HepG2 (cell line): ENCODE data around the gene GUCA1A. TPM values are rescaled to one million over a fixed set of nuclear protein-coding genes. Genes with fewer than 3 reads are reported as not detected.

Source experiments
- ATAC-seq: fragments of 200-7000 bp; cut with Tn5 transposase; 3 replicates; pipeline ENCODE4 v1.9.1; 2020; ENCODE audit warnings: mild to moderate bottlenecking, moderate library complexity
- BruUV-seq: library from RNA; stranded (reverse); fragments of 400-500 nt; replicated peaks from 2 replicates; lab custom pipeline; 2021; lab: Mats Ljungman, UMichigan
- CTCF ChIA-PET: fragments of 300-600 bp; formaldehyde crosslinking; extraction: SDS; loops from one replicate; lab custom pipeline; 2021; ENCODE audit warnings: low total read pairs, inconsistent platforms, low intra/inter-chr PET ratio; lab: Yijun Ruan, JAX
- POLR2A ChIA-PET: fragments of 350-600 bp; sonication (Branson Sonifier 250); formaldehyde crosslinking; loops from one replicate; lab custom pipeline; 2020; ENCODE audit warnings: antibody characterized with exemption, inconsistent platforms; lab: Yijun Ruan, JAX
- DNase-seq: peaks from one replicate; pipeline ENCODE4 v3.0.0-alpha.2; 2015; ENCODE audit warnings: low spot score
- FAIRE-seq: peaks from 3 replicates; lab custom pipeline; 2011; peaks lifted over from hg19 to GRCh38; lab: Jason Lieb, UNC
- H2AFZ ChIP-seq: one replicate; pipeline ENCODE4 v1.6.1; 2011; ENCODE audit warnings: low read length, inconsistent platforms
- H3K27ac ChIP-seq: fragments of 300-600 bp; 3 replicates; pipeline ENCODE4 v1.8.0; 2011; ENCODE audit warnings: mixed run types, mild to moderate bottlenecking, mixed read lengths, low read length, inconsistent platforms; ENCODE audit not compliant: insufficient read depth; ENCODE audit errors: extremely low read length
- H3K27me3 ChIP-seq, 2 experiments: fragments of 200-600 bp in 1 of 2; 2 replicates in 1 of 2; 3 replicates in 1 of 2; pipeline versions ENCODE4 v1.6.0 to v1.8.0; 2011; ENCODE audit warnings: low read length in 2 of 2, mild to moderate bottlenecking in 2 of 2, moderate library complexity in 2 of 2, inconsistent platforms in 1 of 2; ENCODE audit not compliant: insufficient read depth in 2 of 2, control insufficient read depth in 1 of 2
- H3K36me3 ChIP-seq, 2 experiments: fragments of 200-600 bp in 1 of 2; replicated peaks in 1 of 2; 2 replicates in 1 of 2; 3 replicates in 1 of 2; pipeline versions ENCODE4 v1.5.1 to v1.8.0; 2011; ENCODE audit warnings: low read length in 2 of 2, inconsistent platforms in 1 of 2; ENCODE audit not compliant: insufficient read depth in 2 of 2, control insufficient read depth in 1 of 2
- H3K4me1 ChIP-seq: 2 replicates; pipeline ENCODE4 v1.5.1; 2012; ENCODE audit warnings: low read length, inconsistent platforms; ENCODE audit not compliant: insufficient read depth
- H3K4me2 ChIP-seq: 2 replicates; pipeline ENCODE4 v1.6.0; 2011; ENCODE audit warnings: low read depth, low read length, inconsistent platforms
- H3K4me3 ChIP-seq, 3 experiments: fragments of 200-600 bp in 1 of 3; sonication (generic), shearing (Covaris generic) in 1 of 3; replicated peaks in 1 of 3; 2 replicates each; pipeline ENCODE4 v1.5.1; 2011 to 2016; ENCODE audit warnings: low read length in 3 of 3, inconsistent platforms in 2 of 3, low read depth in 2 of 3, mild to moderate bottlenecking in 2 of 3, control low read depth in 1 of 3, mixed read lengths in 1 of 3; ENCODE audit not compliant: insufficient read depth in 1 of 3
- H3K79me2 ChIP-seq: one replicate; pipeline ENCODE4 v1.6.1; 2011; ENCODE audit warnings: low read length, inconsistent platforms; ENCODE audit not compliant: insufficient read depth
- H3K9ac ChIP-seq: 2 replicates; pipeline ENCODE4 v1.6.0; 2011; ENCODE audit warnings: mild to moderate bottlenecking, low read depth, low read length, inconsistent platforms; ENCODE audit not compliant: insufficient read depth
- H3K9me3 ChIP-seq: 2 replicates; pipeline ENCODE4 v1.5.1; 2012; ENCODE audit warnings: mild to moderate bottlenecking, low read length
- H4K20me1 ChIP-seq: 2 replicates; pipeline ENCODE4 v1.6.0; 2011; ENCODE audit warnings: inconsistent platforms, mild to moderate bottlenecking, low read length, moderate library complexity; ENCODE audit not compliant: insufficient read depth
- CBX2 ChIP-seq, 2 experiments: fragments of 200-600 bp in 1 of 2; sonication (generic); formaldehyde crosslinking in 1 of 2; IDR thresholded peaks; 2 replicates each; pipeline versions ENCODE4 v1.7.0 to v1.8.1; 2018 to 2022; ENCODE audit warnings: low read depth in 2 of 2, low read length in 1 of 2, mild to moderate bottlenecking in 1 of 2, missing genetic modification reagents in 1 of 2
- CHCHD3 ChIP-seq: sonication (generic); formaldehyde crosslinking; IDR thresholded peaks from 2 replicates; pipeline ENCODE4 v1.8.0; 2022; ENCODE audit warnings: mild to moderate bottlenecking, missing genetic modification reagents, moderate library complexity
- ELF1 ChIP-seq: sonication (generic); formaldehyde crosslinking; IDR thresholded peaks from 2 replicates; pipeline ENCODE4 v1.4.0; 2020; ENCODE audit warnings: missing genetic modification reagents
- ETV6 ChIP-seq: sonication (generic); formaldehyde crosslinking; conservative IDR thresholded peaks from 2 replicates; pipeline ENCODE4 v1.4.0; 2020; ENCODE audit warnings: missing genetic modification reagents
- PAX8 ChIP-seq: sonication (generic); formaldehyde crosslinking; IDR thresholded peaks from 2 replicates; pipeline ENCODE4 v1.8.0; 2022; ENCODE audit warnings: mild to moderate bottlenecking, missing genetic modification reagents, borderline replicate concordance
- SAFB2 ChIP-seq: sonication (generic); formaldehyde crosslinking; IDR thresholded peaks from 2 replicates; pipeline ENCODE4 v1.5.1; 2020; ENCODE audit warnings: missing genetic modification reagents, low read depth, mild to moderate bottlenecking, borderline replicate concordance
- SOX13 ChIP-seq, 3 experiments: fragments of 450-650 bp in 1 of 3; sonication (generic) in 1 of 3; formaldehyde crosslinking in 1 of 3; IDR thresholded peaks in 2 of 3; conservative IDR thresholded peaks in 1 of 3; 2 replicates each; pipeline versions ENCODE4 v1.5.0 to v1.6.1; 2016 to 2020; ENCODE audit warnings: antibody characterized with exemption in 1 of 3, mild to moderate bottlenecking in 1 of 3, missing compliant biosample characterization in 1 of 3, missing genetic modification reagents in 1 of 3, moderate library complexity in 1 of 3
- SYNCRIP ChIP-seq: fragments of 200-400 bp; formaldehyde crosslinking; IDR thresholded peaks from 2 replicates; pipeline ENCODE4 v1.6.1; 2018; ENCODE audit warnings: mild to moderate bottlenecking, low read depth, low read length; ENCODE audit not compliant: insufficient read depth
- TFE3 ChIP-seq: IDR thresholded peaks from 2 replicates; pipeline ENCODE4 v1.6.1; 2016
- ZBTB1 ChIP-seq: sonication (generic); formaldehyde crosslinking; IDR thresholded peaks from 2 replicates; pipeline ENCODE4 v1.4.0; 2020; ENCODE audit warnings: missing genetic modification reagents, borderline replicate concordance
- ZBTB3 ChIP-seq: sonication (generic); formaldehyde crosslinking; IDR thresholded peaks from 2 replicates; pipeline ENCODE4 v1.4.0; 2020; ENCODE audit warnings: low read depth, mild to moderate bottlenecking, moderate library complexity, missing genetic modification reagents, borderline replicate concordance
- ZNF180 ChIP-seq: sonication (generic); formaldehyde crosslinking; IDR thresholded peaks from 2 replicates; pipeline ENCODE4 v1.4.0; 2020; ENCODE audit warnings: low read depth, missing genetic modification reagents, borderline replicate concordance
- ZNF432 ChIP-seq: sonication (generic); formaldehyde crosslinking; IDR thresholded peaks from 2 replicates; pipeline ENCODE4 v1.5.0; 2020; ENCODE audit warnings: missing genetic modification reagents, mild to moderate bottlenecking, borderline replicate concordance
- WGBS: methylation state at CpG from one replicate; pipeline ENCODE4 v1.1.6; 2017; ENCODE audit warnings: low lambda C conversion rate; 5-methylcytosine and 5-hydroxymethylcytosine counted together
- in situ Hi-C: cut with HindIII; loops from 2 replicates; pipeline ENCODE4 v1.10.0; 2017; ENCODE audit warnings: low pct_unique_long_range_greater_than_20kb; ENCODE audit not compliant: extremely low pct_ligation_motif_present
- intact Hi-C: fragments of 100-400 bp; cut with micrococcal nuclease; formaldehyde crosslinking; loops from one replicate; pipeline ENCODE4 v1.10.0; 2022; ENCODE audit not compliant: unreplicated experiment
- polyA plus RNA-seq, 8 experiments: library from polyadenylated mRNA; depleted of rRNA in 3 of 8; stranded (reverse) in 7 of 8; unstranded in 1 of 8; fragments of >200 nt; fragmentation: Illumina TruSeq in 4 of 8; extraction: Trizol in 4 of 8; gene quantifications; 2 replicates each; pipeline versions ENCODE4 v1.2.1 to v1.2.3, GENCODE V29; 2011 to 2016; ENCODE audit warnings: low read depth in 4 of 8, missing spikeins in 1 of 8, mixed read lengths in 1 of 8; ENCODE audit not compliant: insufficient read depth in 1 of 8
- total RNA-seq, 5 experiments: library from RNA; depleted of rRNA; stranded (reverse); fragments of >200 nt; fragmentation: Illumina TruSeq; extraction: Trizol; gene quantifications; 2 replicates each; pipeline ENCODE4 v1.2.3, GENCODE V29; 2016; ENCODE audit warnings: low read depth in 1 of 5
- TF ChIP-seq, protein P1 (sequence below): sonication (generic); formaldehyde crosslinking; IDR thresholded peaks from 2 replicates; pipeline ENCODE4 v1.8.0; 2022; ENCODE audit warnings: mild to moderate bottlenecking, missing genetic modification reagents, borderline replicate concordance

Gene GUCA1A
- total and polyA plus RNA-seq, 2 of the 13 experiments (the other 11 are each of a cell fraction or from before 2014, with no cell fraction given): not detected

DNA sequence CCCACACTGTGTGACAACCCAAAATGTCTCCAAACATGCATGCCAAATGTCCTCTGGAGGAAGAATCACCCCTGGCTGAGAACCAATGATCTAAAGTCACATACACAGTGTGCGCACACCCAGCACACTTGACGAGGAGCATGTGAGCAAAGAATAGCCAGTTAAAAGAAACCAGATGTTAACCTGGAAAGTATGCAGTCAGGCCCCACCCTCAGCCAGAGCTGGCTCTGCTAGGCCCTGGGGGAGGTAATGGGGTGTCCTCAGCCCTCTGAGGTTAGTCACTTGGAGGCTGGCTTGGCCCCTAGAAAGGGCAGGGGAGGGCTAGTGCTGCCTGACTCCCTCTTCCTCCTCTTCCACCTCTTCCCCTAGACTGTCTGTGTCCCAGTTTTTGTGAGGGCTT is 15.2 kb upstream of the GUCA1A start:
- Histone ChIP-seq H3K36me3 (no peaks in the 10 kb centered on the region), H2AFZ (no peak overlapping the region), H3K9me3 (no peaks in the 10 kb centered on the region), H3K79me2 (no peaks in the 10 kb centered on the region), H4K20me1 (no peaks in the 10 kb centered on the region)
- DNase-seq: no peak
- in situ Hi-C loops: no loop called here
- WGBS: 48% methylated on average over 2 of the region's 2 CpGs
- POLR2A ChIA-PET: no interaction called here
- no peak for TF ChIP-seq ELF1 (CRISPR knock-in tag)
- no peak for TF ChIP-seq CHCHD3 (CRISPR knock-in tag)
- TF ChIP-seq ZBTB3 (CRISPR knock-in tag): no peak
- TF ChIP-seq, protein P1, sequence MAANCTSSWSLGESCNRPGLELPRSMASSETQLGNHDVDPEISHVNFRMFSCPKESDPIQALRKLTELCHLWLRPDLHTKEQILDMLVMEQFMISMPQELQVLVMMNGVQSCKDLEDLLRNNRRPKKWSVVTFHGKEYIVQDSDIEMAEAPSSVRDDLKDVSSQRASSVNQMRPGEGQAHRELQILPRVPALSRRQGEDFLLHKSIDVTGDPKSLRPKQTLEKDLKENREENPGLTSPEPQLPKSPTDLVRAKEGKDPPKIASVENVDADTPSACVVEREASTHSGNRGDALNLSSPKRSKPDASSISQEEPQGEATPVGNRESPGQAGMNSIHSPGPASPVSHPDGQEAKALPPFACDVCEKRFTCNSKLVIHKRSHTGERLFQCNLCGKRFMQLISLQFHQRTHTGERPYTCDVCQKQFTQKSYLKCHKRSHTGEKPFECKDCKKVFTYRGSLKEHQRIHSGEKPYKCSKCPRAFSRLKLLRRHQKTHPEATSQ: no peak
- TF ChIP-seq ZNF180 (CRISPR knock-in tag): no peak
- no peak for TF ChIP-seq SOX13 (IDR thresholded peaks at IDR 0.05)
- no peak for TF ChIP-seq SOX13 (CRISPR knock-in tag; conservative IDR thresholded peaks at IDR 0.05 in 1 of 2, IDR thresholded peaks at IDR 0.05 in 1 of 2)
- no peak for TF ChIP-seq ETV6
- TF ChIP-seq SAFB2 (CRISPR knock-in tag): no peak
- no peak for TF ChIP-seq PAX8
- no peak for TF ChIP-seq CBX2 (IDR thresholded peaks at IDR 0.05; ENCODE audit: low read depth, low read length)
- no peak for TF ChIP-seq CBX2 (CRISPR knock-in tag; IDR thresholded peaks at IDR 0.05; ENCODE audit: low read depth)
- TF ChIP-seq ZNF432 (CRISPR knock-in tag): no peak
- TF ChIP-seq TFE3 (CRISPR knock-in tag): no peak
- no peak for TF ChIP-seq SYNCRIP
- TF ChIP-seq ZBTB1 (CRISPR knock-in tag): no peak
- TF ChIP-seq, all 625 proteins: peak for 0
- H3K4me2 ChIP-seq: no peak overlapping the region
- no peak overlapping the region for H3K9ac ChIP-seq
- FAIRE-seq (no peak), ATAC-seq (no peak)
- no peak overlapping the region for H3K27ac ChIP-seq
- intact Hi-C loops: no loop called here
- peaks cover 3 to 19% of the 10 kb centered on the region in 2 experiments; a peak in 3 of 5 replicates for H3K27me3 ChIP-seq
- peaks cover 28% of the 10 kb centered on the region for H3K4me1 ChIP-seq
- BruUV-seq: no TSS peak
- CTCF ChIA-PET: no interaction called here
- no peak overlapping the region for H3K4me3 ChIP-seq
